BLaER1 treated with 17β-estradiol and CSF1 and Interleukin-3, amounts not matched to agents 10 nM and 100 nM (cell line): Measurements from ENCODE around the gene PNPLA6.

Experiments
- H3K27ac ChIP-seq, 11 experiments: shearing (Covaris generic); formaldehyde crosslinking; 2 replicates each; pipeline ENCODE4 v1.8.1; 2022
- H3K27me3 ChIP-seq, 11 experiments: shearing (Covaris generic); formaldehyde crosslinking; 2 replicates each; pipeline ENCODE4 v1.8.1; 2022
- H3K36me3 ChIP-seq, 11 experiments: shearing (Covaris generic); formaldehyde crosslinking; 2 replicates each; pipeline ENCODE4 v1.8.1; 2022
- H3K4me1 ChIP-seq, 10 experiments: shearing (Covaris generic); formaldehyde crosslinking; 2 replicates each; pipeline ENCODE4 v1.8.1; 2022
- H3K4me2 ChIP-seq, 11 experiments: shearing (Covaris generic); formaldehyde crosslinking; 2 replicates each; pipeline ENCODE4 v1.8.1; 2022
- H3K4me3 ChIP-seq, 10 experiments: shearing (Covaris generic); formaldehyde crosslinking; 2 replicates each; pipeline ENCODE4 v1.8.1; 2022
- H3K9ac ChIP-seq, 11 experiments: shearing (Covaris generic); formaldehyde crosslinking; 2 replicates each; pipeline ENCODE4 v1.8.1; 2022
- H3K9me3 ChIP-seq, 11 experiments: shearing (Covaris generic); formaldehyde crosslinking; replicated peaks in 1 of 11; 2 replicates each; pipeline ENCODE4 v1.8.1; 2022
- H4K20me1 ChIP-seq, 11 experiments: shearing (Covaris generic); formaldehyde crosslinking; 2 replicates each; pipeline ENCODE4 v1.8.1; 2022
- Cebpa-rat ChIP-seq, 11 experiments: shearing (Covaris generic); IDR thresholded peaks; 2 replicates each; pipeline ENCODE4 v1.8.1; 2022

The PNPLA6 gene

DNA sequence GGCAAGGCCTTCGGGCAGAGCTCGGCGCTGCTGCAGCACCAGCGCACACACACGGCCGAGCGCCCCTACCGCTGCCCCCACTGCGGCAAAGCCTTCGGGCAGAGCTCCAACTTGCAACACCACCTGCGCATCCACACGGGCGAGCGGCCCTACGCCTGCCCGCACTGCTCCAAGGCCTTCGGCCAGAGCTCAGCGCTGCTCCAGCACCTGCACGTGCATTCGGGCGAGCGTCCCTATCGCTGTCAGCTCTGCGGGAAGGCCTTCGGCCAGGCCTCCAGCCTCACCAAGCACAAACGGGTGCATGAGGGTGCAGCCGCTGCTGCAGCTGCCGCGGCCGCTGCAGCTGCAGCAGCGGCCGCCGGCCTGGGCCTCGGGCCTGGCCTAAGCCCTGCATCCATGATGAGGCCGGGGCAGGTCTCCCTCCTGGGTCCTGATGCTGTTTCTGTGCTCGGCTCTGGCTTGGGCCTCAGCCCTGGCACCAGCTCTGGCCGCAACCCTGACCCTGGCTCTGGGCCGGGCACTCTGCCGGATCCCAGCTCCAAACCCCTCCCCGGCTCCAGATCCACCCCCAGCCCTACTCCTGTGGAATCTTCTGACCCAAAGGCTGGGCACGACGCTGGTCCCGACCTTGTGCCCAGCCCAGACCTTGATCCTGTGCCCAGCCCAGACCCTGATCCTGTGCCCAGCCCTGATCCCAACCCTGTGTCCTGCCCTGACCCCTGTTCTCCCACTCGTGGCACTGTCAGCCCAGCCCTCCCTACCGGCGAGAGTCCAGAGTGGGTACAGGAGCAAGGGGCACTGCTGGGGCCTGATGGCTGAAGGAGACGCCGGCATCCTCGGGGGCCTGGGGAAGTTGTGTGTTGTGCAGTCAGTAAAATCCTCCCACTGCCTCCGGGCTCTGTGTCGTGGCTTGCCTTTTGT, 15.1 kb upstream of the PNPLA6 start:
- Histone ChIP-seq H3K9ac (no peak overlapping the region), H3K4me2 (no peak overlapping the region), H3K27ac (no peak overlapping the region), H4K20me1 (peaks cover 0 to 22% (median 0%) of the 10 kb centered on the region in 11 experiments; a peak in 5 of 22 replicates), H3K9me3 (no peaks in the 10 kb centered on the region), H3K27me3 (no peaks in the 10 kb centered on the region), H3K4me3 (no peak overlapping the region), H3K36me3 (peaks cover 0 to 33% (median 17%) of the 10 kb centered on the region in 11 experiments; a peak in 18 of 22 replicates), H3K4me1 (peaks cover 32 to 54% (median 43%) of the 10 kb centered on the region in 10 experiments)
- TF ChIP-seq Cebpa-rat (IDR thresholded peaks at IDR 0.05), result no peak

DNA sequence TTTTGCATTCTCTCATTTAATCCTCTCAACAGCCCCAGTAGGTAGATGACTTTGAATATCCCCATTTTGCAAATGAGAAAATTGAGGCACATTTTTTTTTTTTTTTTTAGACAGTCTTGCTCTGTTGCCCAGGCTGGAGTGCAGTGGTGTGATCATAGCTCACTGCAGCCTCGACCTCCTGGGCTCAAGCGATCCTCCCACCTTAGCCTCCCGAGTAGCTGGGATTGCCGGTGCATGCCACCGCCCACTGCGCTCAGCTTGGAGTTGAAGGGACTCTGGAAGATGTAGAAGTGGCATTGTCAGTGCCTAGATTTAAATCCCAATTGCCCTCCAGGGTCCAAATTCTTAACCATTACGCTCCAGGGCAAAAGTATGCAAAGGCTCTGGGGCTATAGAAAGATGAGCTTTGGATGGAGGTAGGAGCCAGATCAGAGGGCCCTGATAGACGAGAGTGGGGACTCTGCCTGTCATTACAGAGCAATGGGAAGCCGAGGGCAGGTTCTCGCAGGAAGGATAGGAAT, 13.9 kb upstream of the PNPLA6 start:
- Histone ChIP-seq H3K4me3 (peak overlapping the region; percentile 70 to 93 (median 85)), H3K27me3 (no peaks in the 10 kb centered on the region), H3K4me1 (peaks cover 26 to 62% (median 36%) of the 10 kb centered on the region in 10 experiments), H3K9ac (peak overlapping the region; percentile 74 to 93 (median 84); a peak in 21 of 22 replicates), H3K36me3 (peaks cover 0 to 45% (median 24%) of the 10 kb centered on the region in 11 experiments; a peak in 18 of 22 replicates), H3K9me3 (no peaks in the 10 kb centered on the region), H4K20me1 (peaks cover 0 to 28% (median 0%) of the 10 kb centered on the region in 11 experiments; a peak in 5 of 22 replicates), H3K27ac (peak overlapping the region; percentile 45 to 82 (median 65); a peak in 20 of 22 replicates), H3K4me2 (peak overlapping the region; percentile 85 to 100 (median 99))
- TF ChIP-seq Cebpa-rat (IDR thresholded peaks at IDR 0.05), result no peak

- Histone ChIP-seq H4K20me1 (peaks cover 0 to 28% (median 0%) of the 10 kb centered on the region in 11 experiments; a peak in 5 of 22 replicates), H3K9me3 (no peaks in the 10 kb centered on the region), H3K4me3 (peak within 1 kb of the TSS; percentile 70 to 93 (median 85)), H3K27ac (peak within 1 kb of the TSS; percentile 52 to 82 (median 70)), H3K4me1 (peaks cover 19 to 62% (median 29%) of the 10 kb centered on the region in 10 experiments), H3K27me3 (no peaks in the 10 kb centered on the region), H3K36me3 (peaks cover 0 to 52% (median 28%) of the 10 kb centered on the region in 11 experiments; a peak in 18 of 22 replicates), H3K9ac (peak within 1 kb of the TSS; percentile 74 to 93 (median 84)), H3K4me2 (peak within 1 kb of the TSS; percentile 92 to 100 (median 99))
- TF ChIP-seq Cebpa-rat (IDR thresholded peaks at IDR 0.05), result no peak
These were observed 13.2 kb upstream of the PNPLA6 start, which contains the start of gene MCOLN1 for GRCh38 chr19:7522072-7522922. MCOLN1 (plus strand) TSS chr19:7522624; CDS start chr19:7522751, 127 bp downstream.

- no peak for TF ChIP-seq Cebpa-rat (IDR thresholded peaks at IDR 0.05)
- Histone ChIP-seq H3K27me3 (no peaks in the 10 kb centered on the region), H3K27ac (peak overlapping the region; percentile 34 to 82 (median 67); a peak in 21 of 22 replicates), H3K9me3 (no peaks in the 10 kb centered on the region), H3K4me1 (peaks cover 17 to 62% (median 23%) of the 10 kb centered on the region in 10 experiments), H3K4me3 (peak overlapping the region; percentile 70 to 93 (median 85)), H3K4me2 (peak overlapping the region; percentile 92 to 100 (median 99)), H4K20me1 (peaks cover 0 to 31% (median 0%) of the 10 kb centered on the region in 11 experiments; a peak in 5 of 22 replicates), H3K36me3 (peaks cover 0 to 60% (median 29%) of the 10 kb centered on the region in 11 experiments; a peak in 18 of 22 replicates), H3K9ac (peak overlapping the region; percentile 74 to 93 (median 84))
These were observed 12.4 kb upstream of the PNPLA6 start for GRCh38 chr19:7522923-7523667.

- Histone ChIP-seq H4K20me1 (peaks cover 0 to 33% (median 0%) of the 10 kb centered on the region in 11 experiments; a peak in 5 of 22 replicates), H3K36me3 (peaks cover 3 to 69% (median 42%) of the 10 kb centered on the region in 11 experiments; a peak in 20 of 22 replicates), H3K4me3 (peak overlapping the region in 1 of 10 experiments; percentile 85; a peak in 2 of 20 replicates), H3K27me3 (no peaks in the 10 kb centered on the region), H3K27ac (no peak overlapping the region), H3K9ac (no peak overlapping the region), H3K4me2 (peak overlapping the region in 3 of 11 experiments; percentile 92 to 99 (median 97); a peak in 5 of 22 replicates), H3K9me3 (no peaks in the 10 kb centered on the region), H3K4me1 (peaks cover 17 to 62% (median 22%) of the 10 kb centered on the region in 10 experiments)
- TF ChIP-seq Cebpa-rat (IDR thresholded peaks at IDR 0.05), result no peak
These were observed 11.0 kb upstream of the PNPLA6 start for GRCh38 chr19:7524523-7524922.

DNA sequence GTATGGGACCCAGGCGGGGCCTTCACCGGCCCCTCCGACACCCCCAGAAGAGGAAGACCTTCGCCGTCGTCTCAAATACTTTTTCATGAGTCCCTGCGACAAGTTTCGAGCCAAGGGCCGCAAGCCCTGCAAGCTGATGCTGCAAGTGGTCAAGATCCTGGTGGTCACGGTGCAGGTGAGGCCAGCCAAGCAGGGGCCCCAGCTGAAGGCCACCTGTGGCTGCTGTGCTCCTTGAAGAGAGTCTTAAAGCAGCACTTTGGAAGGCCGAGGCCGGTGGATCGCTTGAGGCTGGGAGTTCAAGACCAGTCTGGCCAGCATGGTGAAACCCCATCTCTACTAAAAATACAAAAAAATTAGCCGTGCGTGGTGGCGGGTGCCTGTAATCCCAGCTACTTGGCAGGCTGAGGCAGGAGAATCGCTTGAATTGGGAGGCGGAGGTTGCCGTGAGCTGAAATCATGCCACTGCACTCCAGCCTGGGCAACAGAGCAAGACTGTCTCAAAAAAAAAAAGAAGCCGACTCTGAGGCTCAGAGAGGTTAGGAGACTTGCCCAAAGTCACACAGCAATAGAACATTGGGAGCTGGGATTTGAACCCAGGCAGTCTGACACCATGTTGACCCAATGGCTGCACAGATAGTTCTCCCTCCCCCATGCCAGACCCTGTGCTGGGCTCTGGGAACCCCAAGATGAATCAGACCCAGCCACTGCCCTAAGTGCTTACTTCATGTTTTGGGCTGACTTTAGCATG, 10.4 kb upstream of the PNPLA6 start:
- H3K4me1 ChIP-seq, result peaks cover 17 to 62% (median 22%) of the 10 kb centered on the region in 10 experiments
- no peak overlapping the region for H3K9ac ChIP-seq
- no peak overlapping the region for H3K27ac ChIP-seq
- peak overlapping the region in 2 of 11 experiments; percentile 92 to 97; a peak in 3 of 22 replicates for H3K4me2 ChIP-seq
- H3K4me3 ChIP-seq, result no peak overlapping the region
- peaks cover 0 to 38% (median 0%) of the 10 kb centered on the region in 11 experiments; a peak in 5 of 22 replicates for H4K20me1 ChIP-seq
- no peaks in the 10 kb centered on the region for H3K9me3 ChIP-seq
- no peaks in the 10 kb centered on the region for H3K27me3 ChIP-seq
- no peak for TF ChIP-seq Cebpa-rat (IDR thresholded peaks at IDR 0.05)
- peaks cover 5 to 69% (median 43%) of the 10 kb centered on the region in 11 experiments; a peak in 21 of 22 replicates for H3K36me3 ChIP-seq
